Measurements from ENCODE around the gene CPEB1.
"Not testable (repeated sequence)": the region's sequence is repeated elsewhere in the genome, so short reads cannot be mapped to it uniquely, and the experiment has no call there.

DNA sequence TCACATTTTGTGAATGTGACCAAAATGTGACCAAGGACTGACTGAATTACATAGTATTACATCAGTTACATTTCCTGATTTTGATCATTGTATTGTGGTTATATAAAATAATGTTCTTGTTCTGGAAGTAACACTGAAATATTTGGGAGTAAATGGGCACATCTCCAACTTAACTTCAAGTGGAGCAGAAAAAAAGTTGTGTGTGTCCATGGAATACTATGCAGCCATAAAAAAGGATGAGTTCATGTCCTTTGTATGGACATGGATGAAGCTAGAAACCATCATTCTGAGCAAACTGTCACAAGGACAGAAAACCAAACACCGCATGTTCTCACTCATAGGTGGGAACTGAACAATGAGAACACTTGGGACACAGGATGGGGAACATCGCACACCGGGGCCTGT lies 112.7 kb downstream of the CPEB1 start:
- TF ChIP-seq POLR2A, EP300 (IDR thresholded peaks at IDR 0.05): not testable (repeated sequence)
- TF ChIP-seq, protein P1, sequence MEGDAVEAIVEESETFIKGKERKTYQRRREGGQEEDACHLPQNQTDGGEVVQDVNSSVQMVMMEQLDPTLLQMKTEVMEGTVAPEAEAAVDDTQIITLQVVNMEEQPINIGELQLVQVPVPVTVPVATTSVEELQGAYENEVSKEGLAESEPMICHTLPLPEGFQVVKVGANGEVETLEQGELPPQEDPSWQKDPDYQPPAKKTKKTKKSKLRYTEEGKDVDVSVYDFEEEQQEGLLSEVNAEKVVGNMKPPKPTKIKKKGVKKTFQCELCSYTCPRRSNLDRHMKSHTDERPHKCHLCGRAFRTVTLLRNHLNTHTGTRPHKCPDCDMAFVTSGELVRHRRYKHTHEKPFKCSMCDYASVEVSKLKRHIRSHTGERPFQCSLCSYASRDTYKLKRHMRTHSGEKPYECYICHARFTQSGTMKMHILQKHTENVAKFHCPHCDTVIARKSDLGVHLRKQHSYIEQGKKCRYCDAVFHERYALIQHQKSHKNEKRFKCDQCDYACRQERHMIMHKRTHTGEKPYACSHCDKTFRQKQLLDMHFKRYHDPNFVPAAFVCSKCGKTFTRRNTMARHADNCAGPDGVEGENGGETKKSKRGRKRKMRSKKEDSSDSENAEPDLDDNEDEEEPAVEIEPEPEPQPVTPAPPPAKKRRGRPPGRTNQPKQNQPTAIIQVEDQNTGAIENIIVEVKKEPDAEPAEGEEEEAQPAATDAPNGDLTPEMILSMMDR (IDR thresholded peaks at IDR 0.05) = not testable (repeated sequence)

Data from ovary (tissue), 3 donors.